ENCODE data around the gene KIAA1755. TPM values are rescaled to one million over a fixed set of nuclear protein-coding genes. Genes with fewer than 3 reads are reported as not detected.
A peak's percentile ranks its signal among the peaks of the same experiment; 100 is the strongest.

Gene KIAA1755
- total and polyA plus RNA-seq, 2 of the 4 experiments (the other 2 are of a cell fraction) = 2.5 to 5.1 TPM

- dilution Hi-C loops (cut with HindIII; ENCODE audit: low sequenced_read_pairs, unreplicated experiment) = no loop called here
- POLR2A ChIA-PET (ENCODE audit: unreplicated experiment) = no interaction called here
- Histone ChIP-seq H2BK5ac (ENCODE audit: low read depth, low read length, poor library complexity, severe bottlenecking) (no peak overlapping the region), H3K14ac (replicated peaks; ENCODE audit: low read depth, low read length) (peak overlapping the region; percentile 67; the same call in 1 of the 2 replicates), H3K4me3 (ENCODE audit: insufficient read depth, low read depth, low read length) (no peak overlapping the region), H2BK20ac (ENCODE audit: low read depth, low read length) (peak overlapping the region; percentile 18; the same call in 1 of the 2 replicates), H4K91ac (ENCODE audit: insufficient read depth, low read depth, low read length) (no peak overlapping the region), H3K9ac (ENCODE audit: low read depth, low read length) (no peak overlapping the region), H3K27me3 (ENCODE audit: control insufficient read depth, insufficient read depth, low read length) (no peaks in the 10 kb centered on the region), H2BK15ac (ENCODE audit: low read depth, low read length) (no peak overlapping the region), H3K18ac (ENCODE audit: low read depth, low read length) (peak overlapping the region; percentile 4; the same call in 1 of the 2 replicates), H3K79me1 (ENCODE audit: low read depth in 1 of 2, low read length in 2 of 2) (no peaks in the 10 kb centered on the region), H3K4ac (ENCODE audit: low read depth, low read length) (peak overlapping the region; percentile 74), H3K9me1 (ENCODE audit: insufficient read depth, low read length) (peaks cover 7% of the 10 kb centered on the region), H3K4me2 (ENCODE audit: low read depth, low read length) (no peak overlapping the region), H4K20me1 (ENCODE audit: insufficient read depth, low read length) (peaks cover 4% of the 10 kb centered on the region; the same call in 1 of the 2 replicates), H3K9me3 (ENCODE audit: control insufficient read depth, insufficient read depth, low read length) (peaks cover 3% of the 10 kb centered on the region; the same call in 1 of the 2 replicates), H2AFZ (replicated peaks; ENCODE audit: low read length, poor library complexity) (peak overlapping the region; percentile 82), H3K23ac (ENCODE audit: low read depth, low read length) (peak overlapping the region; percentile 16; the same call in 1 of the 2 replicates), H4K8ac (ENCODE audit: low read depth in 2 of 2, low read length in 2 of 2) (peak overlapping the region; percentile 26 to 70; a peak in 3 of 4 replicates), H3K56ac (ENCODE audit: extremely low read depth, insufficient read depth, low read length) (no peak overlapping the region), H2AK9ac (replicated peaks; ENCODE audit: low read depth, low read length, poor library complexity) (no peak overlapping the region), H3K27ac (ENCODE audit: insufficient read depth, low read length) (no peak overlapping the region), H2AK5ac (ENCODE audit: low read depth, low read length) (peak overlapping the region; percentile 20; the same call in 1 of the 2 replicates), H4K5ac (ENCODE audit: low read depth, low read length) (peak overlapping the region; percentile 10; the same call in 1 of the 2 replicates), H3K4me1 (ENCODE audit: control insufficient read depth, insufficient read depth, low read length) (peaks cover 17% of the 10 kb centered on the region), H2BK120ac (ENCODE audit: low read depth, low read length) (peak overlapping the region; percentile 52; the same call in 1 of the 2 replicates), H3K36me3 (ENCODE audit: control insufficient read depth, insufficient read depth, low read length) (no peaks in the 10 kb centered on the region)
- DNase-seq (no peak), ATAC-seq (ENCODE audit: low read depth) (peak; percentile 27; the same call in 1 of the 2 replicates)
- TF ChIP-seq FOS (IDR thresholded peaks at IDR 0.05; ENCODE audit: low read depth, low read length) = no peak
- TF ChIP-seq BHLHE40 (IDR thresholded peaks at IDR 0.05; ENCODE audit: low read depth, low read length) = no peak
- CTCF ChIA-PET = no interaction called here
- WGBS, 2 experiments (ENCODE audit: extremely low coverage in 2 of 2, insufficient read length in 1 of 2) = 43% methylated on average over 12 of the region's 16 CpGs; no CpG with 5 or more reads in 1 of the 2 experiments
- in situ Hi-C loops (cut with MboI; ENCODE audit: low sequenced_read_pairs) = no loop called here
- intact Hi-C loops (cut with micrococcal nuclease) = no loop called here
- no TSS peak for BruUV-seq (replicated peaks)
Measured at GRCh38 chr20:38286586-38287531, 26.3 kb upstream of the KIAA1755 start.

Measured in IMR-90 (cell line).